HG03108 (cell line): ENCODE measurements around the gene RDH12.
"Not testable (repeated sequence)": the region's sequence is repeated elsewhere in the genome, so short reads cannot be mapped to it uniquely, and the experiment has no call there.

Experiments used
- ATAC-seq: cut with Tn5 transposase; IDR thresholded peaks from one replicate; pipeline ENCODE4 v1.9.1; 2021; ENCODE audit warnings: moderate library complexity; ENCODE audit not compliant: unreplicated experiment

Gene RDH12

GRCh38 chr14:67704484-67705089 lies 2.9 kb downstream of the RDH12 start:
- ATAC-seq = no peak

- no peak for ATAC-seq
Observed at GRCh38 chr14:67705211-67705610, 3.5 kb downstream of the RDH12 start.

GRCh38 chr14:67709346-67709745 lies 7.7 kb downstream of the RDH12 start:
- not testable (repeated sequence) for ATAC-seq

- ATAC-seq = not testable (repeated sequence)
Observed at GRCh38 chr14:67709796-67710195, 8.1 kb downstream of the RDH12 start.

GRCh38 chr14:67710209-67710608 lies 8.5 kb downstream of the RDH12 start:
- no peak for ATAC-seq

- ATAC-seq = no peak
Observed at GRCh38 chr14:67717048-67717447, 15.4 kb downstream of the RDH12 start.

GRCh38 chr14:67718265-67718664 lies 16.6 kb downstream of the RDH12 start:
- no peak for ATAC-seq

- ATAC-seq = not testable (repeated sequence)
Observed at GRCh38 chr14:67719385-67719784, 17.7 kb downstream of the RDH12 start.

GRCh38 chr14:67719866-67720265 lies 18.2 kb downstream of the RDH12 start:
- ATAC-seq = no peak

- no peak for ATAC-seq
Observed at GRCh38 chr14:67721875-67722274, 20.2 kb downstream of the RDH12 start.

- no peak for ATAC-seq
Observed at GRCh38 chr14:67722293-67722692, 20.6 kb downstream of the RDH12 start.

- ATAC-seq = no peak
Observed at GRCh38 chr14:67725171-67725570, 23.5 kb downstream of the RDH12 start.

- ATAC-seq = no peak
Observed at GRCh38 chr14:67727361-67727760, 25.7 kb downstream of the RDH12 start.

- no peak for ATAC-seq
Observed at GRCh38 chr14:67728258-67728657, 26.6 kb downstream of the RDH12 start.

GRCh38 chr14:67729072-67729885 lies 27.6 kb downstream of the RDH12 start:
- ATAC-seq = no peak

- no peak for ATAC-seq
Observed at GRCh38 chr14:67733616-67734015, 31.9 kb downstream of the RDH12 start.

- no peak for ATAC-seq
Observed at GRCh38 chr14:67734675-67735074, 33.0 kb downstream of the RDH12 start.

- ATAC-seq = no peak
Observed at GRCh38 chr14:67735336-67736147, 33.9 kb downstream of the RDH12 start.

- no peak for ATAC-seq
Observed at GRCh38 chr14:67736771-67737170, 35.1 kb downstream of the RDH12 start.

- ATAC-seq = no peak
Observed at GRCh38 chr14:67738740-67739504, 37.2 kb downstream of the RDH12 start.

GRCh38 chr14:67744046-67744445 lies 42.4 kb downstream of the RDH12 start:
- no peak for ATAC-seq
